Stimulated activated naive CD8-positive, alpha-beta T cell treated with anti-CD3 and anti-CD28 coated beads, Interleukin-15, Interleukin-2, amounts not matched to agents 100 U/mL and 50 U/mL, for 24 hours (primary cell): ENCODE results near the gene MED7.
A peak's percentile ranks its signal among the peaks of the same experiment; 100 is the strongest.

Source experiments
- ATAC-seq: fragments of 150-1000 bp; cut with Tn5 transposase; one replicate; pipeline ENCODE4 v1.10.0; 2021
- DNase-seq: peaks from one replicate; pipeline ENCODE4 v3.0.0; 2021

MED7 gene

GRCh38 chr5:157164521-157164920 is 21.9 kb upstream of the MED7 start:
- DNase-seq: no peak
- no peak for ATAC-seq

DNA sequence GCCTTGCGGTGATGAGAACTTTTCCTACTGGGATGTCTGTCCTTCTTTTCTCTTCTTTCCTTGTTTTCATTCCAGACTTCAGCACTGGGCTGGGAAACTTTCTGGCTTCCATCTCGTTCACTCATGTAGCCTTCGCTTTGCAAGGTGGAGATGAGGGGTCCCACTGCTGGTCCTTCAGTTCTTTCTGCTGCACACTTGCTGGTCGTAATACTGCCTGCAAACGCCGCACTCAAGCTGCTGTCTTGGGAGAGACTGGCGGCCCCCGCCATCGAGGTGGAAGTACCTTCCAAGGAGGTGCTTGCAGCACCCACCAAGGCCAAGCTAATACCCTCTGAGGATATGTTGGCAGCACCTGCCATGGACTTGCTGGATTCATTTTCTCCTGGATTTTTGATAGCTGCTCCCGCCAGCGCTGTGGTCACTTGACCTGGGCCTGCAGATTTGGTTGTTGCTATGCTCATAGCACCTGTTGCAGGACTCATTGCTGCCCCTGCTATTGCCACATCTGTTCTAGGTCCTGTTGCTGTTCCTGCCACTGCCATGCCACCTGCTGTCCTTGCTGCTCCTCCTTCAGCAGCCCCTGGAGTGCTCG is 20.4 kb upstream of the MED7 start:
- ATAC-seq: no peak
- no peak for DNase-seq

DNA sequence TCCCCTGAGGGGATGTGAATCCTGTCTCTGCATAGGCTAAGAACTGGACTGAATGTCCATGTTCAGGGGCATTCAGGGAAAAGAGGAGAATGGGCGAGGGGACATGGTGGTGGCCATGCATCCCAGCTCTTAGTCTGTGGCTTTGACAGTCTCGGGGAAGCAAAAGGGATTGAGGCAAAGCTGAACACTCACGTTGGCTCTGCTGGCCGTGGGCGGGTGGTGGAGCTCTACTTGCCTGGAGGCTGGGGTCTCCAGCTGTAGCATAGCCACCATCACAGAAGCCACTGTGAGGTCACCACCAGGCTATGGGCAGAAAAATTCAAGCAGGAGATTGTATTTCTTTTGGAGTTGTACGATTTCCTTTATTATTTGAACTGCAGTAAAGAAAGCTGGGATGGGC is 19.3 kb upstream of the MED7 start:
- DNase-seq (no peak), ATAC-seq (no peak)

- DNase-seq: no peak
Measured at GRCh38 chr5:157160001-157160400, 17.3 kb upstream of the MED7 start.

DNA sequence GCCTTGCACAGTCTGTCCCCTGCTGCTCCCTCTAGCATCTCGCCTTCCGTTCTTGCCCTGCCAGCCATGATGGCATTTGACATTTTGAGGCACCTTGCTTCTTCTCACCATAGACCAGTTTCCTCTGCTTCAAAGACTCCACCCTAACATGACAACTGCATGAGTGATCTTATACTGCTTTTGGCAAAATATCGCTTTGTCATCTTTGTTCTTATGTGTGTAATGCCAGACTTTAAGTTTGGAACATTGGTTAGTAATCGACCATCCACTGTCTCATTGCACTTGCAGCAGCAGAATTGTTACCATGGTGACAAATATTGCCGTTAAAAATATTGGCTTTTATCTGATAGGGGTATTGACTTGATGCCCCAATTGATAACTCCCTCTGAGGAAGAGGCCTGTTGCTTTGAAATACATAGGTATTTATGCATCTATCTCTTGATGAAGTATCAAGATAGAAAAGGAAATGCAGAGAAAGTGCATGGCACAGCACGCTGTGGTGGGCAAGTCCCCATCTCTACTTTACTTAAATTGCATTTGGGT is 16.6 kb upstream of the MED7 start:
- no peak for DNase-seq
- ATAC-seq: peak; percentile 88

More at GRCh38 chr5:157160001-157160400, 17.3 kb upstream of the MED7 start:
- peak; percentile 57 for ATAC-seq

DNA sequence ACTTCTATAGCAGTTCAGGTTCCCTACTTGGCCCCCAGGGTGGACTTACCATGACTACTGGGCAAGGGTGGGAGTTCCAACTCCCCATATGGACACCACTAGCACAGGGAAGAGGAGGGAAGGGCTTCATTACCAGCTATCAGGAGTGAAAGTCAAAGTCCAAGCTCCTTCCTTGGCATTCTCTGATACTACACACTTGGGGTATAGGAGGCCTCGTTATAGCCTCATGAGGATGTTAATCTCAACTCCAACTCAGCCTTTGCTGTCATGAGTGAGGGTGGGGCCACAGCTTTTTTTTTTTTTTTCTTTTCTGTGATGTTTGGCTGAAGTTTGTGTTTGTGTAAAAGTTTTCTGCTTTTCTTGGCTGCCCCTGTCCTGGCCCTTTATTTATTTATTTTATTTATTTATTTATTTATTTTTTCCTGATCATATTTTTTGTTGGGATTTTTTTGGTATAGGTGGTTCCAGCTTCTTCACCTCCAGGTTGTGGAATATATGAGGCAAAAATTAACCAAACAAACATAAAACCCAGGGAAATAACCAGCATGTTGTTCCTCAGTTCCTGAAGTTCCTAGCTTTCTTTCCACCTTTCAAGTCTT is 14.7 kb upstream of the MED7 start:
- DNase-seq (no peak), ATAC-seq (no peak)

DNA sequence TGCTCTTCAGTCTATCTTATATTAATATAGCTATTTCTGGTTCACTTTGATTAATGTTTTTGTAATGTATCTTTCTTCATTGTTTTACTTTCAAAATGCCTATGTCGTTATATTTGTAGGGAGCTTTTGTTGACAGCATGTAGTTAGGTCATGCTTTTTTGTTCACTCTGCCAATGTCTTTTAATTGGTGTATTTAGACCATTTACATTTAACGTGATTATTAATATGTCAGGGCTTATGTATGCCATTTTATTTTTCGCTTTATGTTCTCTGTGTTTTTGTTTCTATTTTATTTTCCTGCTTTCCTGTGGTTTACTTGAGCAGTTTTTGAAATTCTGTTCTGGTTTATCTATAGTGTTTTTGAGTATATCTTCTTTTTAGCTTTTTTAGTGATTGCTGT is 12.6 kb upstream of the MED7 start:
- ATAC-seq: no peak
- DNase-seq: no peak

DNA sequence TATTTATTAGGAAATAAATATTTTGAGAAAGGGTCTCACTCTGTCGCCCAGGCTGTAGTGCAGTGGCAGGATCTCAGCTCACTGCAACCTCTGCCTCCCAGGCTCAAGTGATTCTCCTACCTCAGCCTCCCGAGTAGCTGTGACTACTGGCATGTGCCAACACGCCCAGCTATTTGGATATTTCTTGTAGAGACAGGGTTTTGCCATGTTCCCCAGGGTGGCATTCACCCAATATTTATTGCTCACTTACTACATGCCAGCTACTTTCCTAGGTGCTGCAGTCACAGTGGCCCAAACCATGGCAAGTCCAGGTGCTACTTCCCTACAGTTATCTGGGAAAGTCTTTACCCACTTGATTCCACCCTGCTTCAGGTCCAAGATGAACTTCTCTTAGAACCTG is 8.3 kb upstream of the MED7 start:
- DNase-seq: no peak

GRCh38 chr5:157148734-157149615 is 6.3 kb upstream of the MED7 start:
- ATAC-seq (peak; percentile 27), DNase-seq (peak; percentile 87)

More for the DNA sequence above, 8.3 kb upstream of the MED7 start:
- ATAC-seq: no peak

DNA sequence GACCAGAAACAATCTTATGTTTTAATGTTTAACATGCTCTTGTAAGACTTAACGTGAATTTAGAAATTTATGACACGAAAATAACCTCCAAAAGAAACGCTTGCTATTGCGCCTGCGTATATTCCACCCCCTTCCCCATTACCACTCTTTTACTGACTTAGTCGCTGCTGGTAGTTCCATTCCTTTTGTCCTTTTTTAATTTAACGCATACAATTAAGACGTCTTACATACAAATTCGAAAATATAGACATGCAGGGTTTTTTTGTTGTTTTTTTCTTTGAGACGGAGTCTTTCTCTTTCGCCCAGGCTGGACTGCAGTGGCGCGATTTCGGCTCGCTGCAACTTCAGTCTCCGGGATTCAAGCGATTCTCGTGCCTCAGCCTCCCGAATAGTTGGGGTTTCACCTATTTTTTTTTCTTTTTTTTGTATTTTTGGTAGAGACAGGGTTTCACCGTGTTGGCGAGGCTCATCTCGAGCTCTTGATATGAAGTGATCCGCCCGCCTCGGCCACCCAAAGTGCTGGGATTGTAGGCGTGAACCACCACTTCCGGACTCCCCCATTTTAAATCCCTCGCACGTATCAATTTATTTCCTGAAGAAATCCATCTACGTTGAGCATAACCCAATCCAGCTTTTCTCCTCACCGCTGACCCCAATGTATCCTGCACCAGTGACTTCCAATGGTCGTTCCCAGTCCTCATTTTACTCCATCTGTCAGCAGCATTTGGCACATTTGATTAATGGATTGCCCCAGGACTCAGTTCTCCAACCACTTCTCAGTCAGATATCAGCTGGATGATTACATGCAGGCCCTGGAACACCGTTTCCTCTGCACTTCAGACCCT is 684 bp upstream of the MED7 start:
- peak; percentile 65 for DNase-seq
- ATAC-seq: peak; percentile 33

DNA sequence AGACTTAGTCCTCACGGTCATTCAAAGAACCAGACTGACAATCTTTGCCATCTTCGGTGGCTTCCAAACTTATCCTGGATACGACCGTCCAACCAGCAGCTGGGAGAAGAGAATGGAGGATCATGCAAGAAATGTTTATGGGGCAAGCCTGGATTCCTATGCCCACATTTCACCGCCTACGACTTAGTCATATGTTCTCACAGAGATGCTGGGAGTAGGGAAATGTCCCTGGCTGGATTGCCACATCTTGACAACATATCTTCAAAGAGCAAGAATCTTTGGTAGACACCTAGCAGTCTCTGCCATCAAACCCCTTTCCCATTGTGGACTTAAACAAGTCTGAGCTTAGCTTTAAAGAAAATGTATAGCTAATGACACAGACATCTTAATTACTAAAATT is 5.0 kb downstream of the MED7 start:
- ATAC-seq (no peak), DNase-seq (no peak)

DNA sequence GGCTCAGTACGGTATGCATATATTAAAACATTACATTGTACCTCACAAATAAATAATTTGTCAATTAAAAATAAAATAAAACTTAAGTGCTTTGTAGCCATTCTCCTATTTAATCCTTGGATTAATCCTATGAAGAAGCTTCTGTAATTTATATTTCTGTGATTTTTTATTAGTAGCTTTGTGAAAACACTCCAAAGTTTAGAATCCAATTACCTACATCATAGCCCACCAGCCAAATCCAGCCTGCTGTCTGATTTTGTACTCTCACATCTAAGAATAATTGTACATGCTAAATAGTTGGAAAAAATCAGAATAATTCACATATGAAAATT is 10.4 kb downstream of the MED7 start:
- DNase-seq (no peak), ATAC-seq (no peak)

DNA sequence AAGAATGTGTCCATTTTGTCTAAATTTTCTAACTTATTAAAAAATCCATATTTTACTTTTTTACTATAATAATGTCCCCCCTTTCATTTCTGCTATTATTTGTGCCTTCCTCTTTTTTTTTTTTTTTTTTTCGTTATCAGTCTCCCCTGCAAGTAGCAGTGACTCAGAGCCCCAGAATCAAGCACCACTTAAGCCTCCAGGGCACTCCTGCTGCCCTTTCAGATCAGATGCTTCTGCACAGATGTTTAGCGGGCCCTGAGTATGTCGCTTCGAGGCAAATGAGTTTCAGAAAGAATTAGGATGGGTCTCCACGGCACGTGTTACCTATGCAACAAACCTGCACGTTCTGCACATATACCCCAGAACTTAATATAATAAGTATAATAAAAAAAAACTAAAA is 11.7 kb downstream of the MED7 start:
- ATAC-seq (no peak), DNase-seq (no peak)

DNA sequence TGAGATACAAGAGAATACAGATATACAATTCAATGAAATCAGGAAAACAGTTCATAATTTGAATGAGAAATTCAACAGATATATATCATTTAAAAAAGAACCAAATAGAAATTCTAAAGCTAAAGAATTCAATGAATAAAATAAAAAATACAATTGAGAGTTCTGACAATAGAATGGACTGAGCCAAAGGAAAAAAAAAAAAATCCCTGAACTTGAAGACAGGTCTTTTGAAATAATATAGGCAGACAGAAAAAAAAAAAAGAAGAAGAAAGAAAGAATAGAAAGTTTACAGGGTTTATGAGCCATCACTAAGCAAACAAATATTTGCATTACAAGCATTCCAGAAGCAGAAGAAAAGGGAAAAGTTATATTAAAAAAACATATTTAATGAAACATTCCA is 21.0 kb downstream of the MED7 start:
- DNase-seq (no peak), ATAC-seq (no peak)

DNA sequence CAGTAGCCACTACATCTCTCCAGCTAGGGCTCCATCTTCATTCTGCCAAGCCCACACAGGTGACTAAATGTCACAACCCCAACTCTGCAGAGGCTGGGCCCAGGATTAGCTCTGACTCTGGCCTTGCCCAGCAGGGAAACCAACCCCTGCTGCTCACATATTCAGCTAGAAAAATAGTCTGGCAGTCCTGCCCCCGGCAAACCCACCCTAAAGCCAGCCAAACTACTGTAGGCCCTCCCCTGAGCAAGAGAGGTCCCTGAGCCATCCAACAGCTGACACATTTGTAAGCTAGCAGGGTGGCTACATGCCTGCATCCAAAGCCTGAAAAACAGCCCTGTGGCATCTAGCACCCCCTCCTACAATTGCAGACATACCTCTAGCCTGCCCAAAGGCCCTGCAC is 22.6 kb downstream of the MED7 start:
- DNase-seq (no peak), ATAC-seq (no peak)

- DNase-seq: peak; percentile 56
- peak; percentile 84 for ATAC-seq
Measured at GRCh38 chr5:157116483-157116954, 26.1 kb downstream of the MED7 start.

GRCh38 chr5:157115502-157115901 is 27.2 kb downstream of the MED7 start:
- ATAC-seq: no peak
- no peak for DNase-seq

DNA sequence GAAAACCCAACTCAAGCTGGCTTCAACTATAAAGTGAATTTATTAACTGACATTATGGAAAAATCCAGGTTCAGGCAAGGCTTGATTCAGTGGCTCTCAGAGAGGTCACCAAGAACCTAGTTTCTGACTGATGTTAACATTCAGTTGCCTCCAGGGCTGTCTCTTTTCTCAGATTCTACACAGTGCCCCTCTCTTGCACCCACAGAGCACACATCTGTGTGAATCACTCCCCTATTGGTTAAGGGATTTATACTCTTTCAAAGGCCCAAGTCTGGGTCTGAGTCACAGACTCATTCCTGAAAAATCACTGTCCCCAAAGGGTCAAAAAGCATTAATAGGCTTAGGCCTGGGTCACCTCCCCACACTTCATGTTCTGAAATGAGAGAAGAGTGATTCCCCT is 27.7 kb downstream of the MED7 start:
- ATAC-seq (peak; percentile 67), DNase-seq (no peak)

- DNase-seq (no peak), ATAC-seq (no peak)
Measured at GRCh38 chr5:157113002-157113401, 29.7 kb downstream of the MED7 start.

- ATAC-seq (peak; percentile 70), DNase-seq (peak; percentile 55)
Measured at GRCh38 chr5:157109744-157110143, 32.9 kb downstream of the MED7 start.

DNA sequence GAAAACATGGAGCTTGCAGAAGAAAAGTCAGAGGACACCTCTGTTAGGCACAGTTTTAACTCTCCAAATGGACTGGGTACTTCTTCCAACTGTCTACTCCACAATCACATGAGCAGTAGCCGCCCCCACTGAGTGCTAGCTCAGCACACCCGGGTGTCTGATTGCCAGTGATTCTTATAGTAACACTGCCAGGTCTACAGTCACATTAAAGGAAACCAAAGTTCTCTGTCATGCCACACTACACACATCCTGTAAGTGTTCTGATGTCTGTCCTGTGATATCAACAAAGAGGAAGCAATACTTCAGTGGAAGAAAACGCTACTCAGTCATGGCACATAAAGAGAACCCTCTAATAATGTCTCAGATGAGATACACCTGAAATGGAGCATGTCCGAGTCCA is 33.7 kb downstream of the MED7 start, which contains the start of gene HAVCR2:
TSS of gene HAVCR2 (minus strand) at position 69 of the 400 bp plus-strand sequence. CDS start at position 8, 61 bp downstream.
- ATAC-seq (peak; percentile 82), DNase-seq (peak; percentile 63)

DNA sequence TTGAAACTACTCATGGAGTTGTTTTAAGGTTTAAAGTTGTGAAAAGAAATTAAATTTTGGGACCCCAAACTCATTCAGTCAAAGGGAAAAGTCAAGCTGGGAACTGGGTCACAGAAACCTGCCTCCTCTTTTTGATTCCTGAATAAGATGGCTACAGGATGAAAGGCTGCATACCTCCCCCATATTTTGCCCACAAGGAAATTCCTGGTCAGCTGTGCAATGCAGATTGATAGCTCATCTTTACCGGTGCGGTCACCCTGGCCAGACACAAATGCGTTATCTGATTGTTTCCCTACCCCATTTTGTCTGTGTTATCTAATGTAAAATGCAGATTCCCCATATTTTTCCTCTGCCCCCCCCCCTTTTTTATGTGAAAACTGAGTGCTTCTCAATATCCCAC is 35.2 kb downstream of the MED7 start:
- DNase-seq: no peak

More for the DNA sequence above, 35.2 kb downstream of the MED7 start:
- ATAC-seq: no peak
